Kidney (tissue), 14 donors: ENCODE results near the gene SKAP2. TPM values are rescaled to one million over a fixed set of nuclear protein-coding genes. Genes with fewer than 3 reads are reported as not detected.

ENCODE experiments used
- DNase-seq, 5 donors: peaks; one replicate each; pipeline ENCODE4 v3.0.0-alpha.2; 2013 to 2020
- FAIRE-seq: peaks from 2 replicates; lab custom pipeline; 2012; peaks lifted over from hg19 to GRCh38; lab: Jason Lieb, UNC
- H3K27ac ChIP-seq, 2 donors: one replicate each; pipeline ENCODE4 v1.7.0; 2013; ENCODE audit warnings: low read depth in 2 of 2, low read length in 2 of 2, inconsistent platforms in 1 of 2
- H3K27me3 ChIP-seq: one replicate; pipeline ENCODE4 v1.7.1; 2013; ENCODE audit warnings: low read length, inconsistent platforms; ENCODE audit not compliant: control insufficient read depth, insufficient read depth
- H3K36me3 ChIP-seq, 3 donors: one replicate each; pipeline versions ENCODE4 v1.7.0 to v1.7.1; 2013; ENCODE audit warnings: low read length in 3 of 3, control low read depth in 1 of 3, inconsistent platforms in 1 of 3; ENCODE audit not compliant: insufficient read depth in 3 of 3, control insufficient read depth in 2 of 3
- H3K4me1 ChIP-seq, 3 donors: one replicate each; pipeline versions ENCODE4 v1.7.0 to v1.7.1; 2013; ENCODE audit warnings: low read length in 3 of 3, inconsistent platforms in 1 of 3, low read depth in 1 of 3; ENCODE audit not compliant: control insufficient read depth in 2 of 3, insufficient read depth in 2 of 3
- H3K4me3 ChIP-seq, 3 donors: one replicate each; pipeline versions ENCODE4 v1.7.0 to v1.8.1; 2013; ENCODE audit warnings: low read length in 3 of 3, control low read depth in 1 of 3, inconsistent platforms in 1 of 3
- H3K9ac ChIP-seq, 3 donors: one replicate each; pipeline versions ENCODE4 v1.7.0 to v1.7.1; 2013; ENCODE audit warnings: low read length in 3 of 3, control low read depth in 1 of 3, inconsistent platforms in 1 of 3
- H3K9me3 ChIP-seq, 3 donors: one replicate each; pipeline versions ENCODE4 v1.7.0 to v1.7.1; 2013; ENCODE audit warnings: low read length in 3 of 3, control low read depth in 1 of 3, inconsistent platforms in 1 of 3; ENCODE audit not compliant: control insufficient read depth in 2 of 3, insufficient read depth in 1 of 3
- intact Hi-C: fragments of 100-400 bp; cut with DNase I; formaldehyde crosslinking; loops from one replicate; pipeline ENCODE4 v1.11.1; 2022
- polyA plus RNA-seq: library from polyadenylated mRNA; stranded (reverse); fragments of 350-450 nt; fragmentation: Illumina TruSeq; extraction: RNeasy Lipid Tissue Mini Kit (QIAGEN cat#74804); gene quantifications from one replicate; pipeline ENCODE4 v1.2.3, GENCODE V29; 2014; ENCODE audit warnings: low read depth, low replicate concordance; ENCODE audit not compliant: insufficient read depth
- total RNA-seq: library from RNA; stranded (reverse); fragmentation: NEBNext Ultra II Directional; extraction: Animal tissue kit (Norgen Biotek cat#: 25700); gene quantifications from one replicate; pipeline ENCODE4 v1.2.1, GENCODE V29; 2021
- TF ChIP-seq, protein P1 (sequence below): IDR thresholded peaks from 3 replicates; pipeline ENCODE4 v1.5.1; 2012; ENCODE audit warnings: mild to moderate bottlenecking, moderate library complexity, borderline replicate concordance; ENCODE audit not compliant: insufficient read depth; ENCODE audit errors: extremely low read depth
- donor health status: control.
- donor health status: control.
- donor health status: control.
- donor health status: control.
- donor health status: control.
- donor health status: DM: yes; HTN: yes; CAD: no.
- donor health status: Normal renal cell carcinoma (clear cell type).

SKAP2 gene
- total and polyA plus RNA-seq, 2 donors from 2014 or later, result 20.0 to 75.8 TPM

DNA sequence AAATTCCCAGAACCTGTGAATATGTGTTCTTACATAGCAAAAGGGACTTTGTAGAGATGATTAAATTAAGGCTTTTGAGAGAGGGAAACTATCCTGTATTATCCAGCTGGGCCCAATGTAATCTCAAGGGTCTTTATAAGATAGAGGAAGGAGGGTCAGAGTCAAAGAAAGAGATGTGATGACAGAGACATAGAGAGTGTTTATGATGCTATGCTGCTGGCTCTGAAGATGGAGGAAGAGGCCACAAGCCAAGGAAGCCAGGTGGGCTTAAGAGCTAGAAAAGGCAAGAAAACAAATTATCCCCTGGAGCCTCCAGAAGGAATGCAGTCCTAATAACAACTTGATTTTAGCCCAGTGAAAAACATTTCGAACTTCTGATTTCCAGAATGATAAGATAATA is 15.3 kb upstream of the SKAP2 start:
- Histone ChIP-seq H3K4me3 (no peak overlapping the region), H3K9me3 (peaks cover 0 to 3% (median 0%) of the 10 kb centered on the region in 3 donors), H3K27me3 (no peaks in the 10 kb centered on the region), H3K36me3 (no peaks in the 10 kb centered on the region), H3K27ac (no peak overlapping the region), H3K9ac (no peak overlapping the region), H3K4me1 (peaks cover 0 to 3% (median 0%) of the 10 kb centered on the region in 3 donors)
- DNase-seq (no peak), FAIRE-seq (no peak)
- TF ChIP-seq, protein P1, sequence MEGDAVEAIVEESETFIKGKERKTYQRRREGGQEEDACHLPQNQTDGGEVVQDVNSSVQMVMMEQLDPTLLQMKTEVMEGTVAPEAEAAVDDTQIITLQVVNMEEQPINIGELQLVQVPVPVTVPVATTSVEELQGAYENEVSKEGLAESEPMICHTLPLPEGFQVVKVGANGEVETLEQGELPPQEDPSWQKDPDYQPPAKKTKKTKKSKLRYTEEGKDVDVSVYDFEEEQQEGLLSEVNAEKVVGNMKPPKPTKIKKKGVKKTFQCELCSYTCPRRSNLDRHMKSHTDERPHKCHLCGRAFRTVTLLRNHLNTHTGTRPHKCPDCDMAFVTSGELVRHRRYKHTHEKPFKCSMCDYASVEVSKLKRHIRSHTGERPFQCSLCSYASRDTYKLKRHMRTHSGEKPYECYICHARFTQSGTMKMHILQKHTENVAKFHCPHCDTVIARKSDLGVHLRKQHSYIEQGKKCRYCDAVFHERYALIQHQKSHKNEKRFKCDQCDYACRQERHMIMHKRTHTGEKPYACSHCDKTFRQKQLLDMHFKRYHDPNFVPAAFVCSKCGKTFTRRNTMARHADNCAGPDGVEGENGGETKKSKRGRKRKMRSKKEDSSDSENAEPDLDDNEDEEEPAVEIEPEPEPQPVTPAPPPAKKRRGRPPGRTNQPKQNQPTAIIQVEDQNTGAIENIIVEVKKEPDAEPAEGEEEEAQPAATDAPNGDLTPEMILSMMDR, result no peak
- intact Hi-C loops, result no loop called here

DNA sequence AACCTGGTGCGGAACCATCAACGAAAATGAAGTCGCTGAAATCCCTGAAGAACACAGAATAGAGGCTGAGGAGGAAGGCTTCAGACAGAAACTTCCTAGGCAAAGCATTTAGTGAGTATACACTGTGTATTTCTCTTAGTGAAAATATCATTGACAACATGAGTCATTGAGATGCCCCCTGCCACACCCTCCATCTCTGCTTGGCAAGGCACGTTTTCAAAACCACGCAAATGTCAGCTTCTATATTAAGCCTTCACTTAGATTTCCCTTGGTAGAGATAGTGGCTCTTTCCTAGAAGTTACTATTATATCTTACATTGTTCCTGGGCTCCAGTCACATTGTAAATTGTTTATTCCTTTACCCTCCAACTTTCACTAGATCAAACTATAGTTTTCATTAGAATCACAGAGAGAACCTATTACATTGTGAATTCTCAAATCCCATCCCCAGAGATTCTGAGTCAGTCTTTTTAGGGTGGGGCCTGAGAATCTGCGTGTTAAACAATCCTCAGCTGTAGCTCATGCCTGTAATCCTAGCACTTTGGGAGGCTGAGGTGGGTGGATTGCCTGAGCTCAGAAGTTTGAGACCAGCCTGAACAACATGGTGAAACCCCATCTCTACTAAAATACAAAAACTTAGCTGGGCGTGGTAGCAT is 4.6 kb upstream of the SKAP2 start:
- TF ChIP-seq, protein P1, result no peak
- DNase-seq (no peak), FAIRE-seq (no peak)

DNA sequence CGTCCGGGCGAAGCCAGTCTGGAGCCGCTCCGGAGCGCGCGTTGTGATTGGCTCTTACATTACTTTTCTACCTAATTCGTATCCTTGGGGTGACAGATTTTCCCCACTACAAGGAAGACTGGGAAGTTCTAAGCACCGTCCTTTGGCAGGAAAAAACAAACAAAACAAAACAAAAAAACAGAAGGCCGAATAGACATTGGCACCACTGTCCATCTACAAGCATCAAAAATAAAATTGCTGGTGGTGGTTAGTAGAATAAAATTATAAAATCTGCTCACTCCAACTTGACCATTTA is 651 bp upstream of the SKAP2 start:
- Histone ChIP-seq H3K9ac (peak overlapping the region; percentile 45 to 93 (median 74)), H3K4me3 (peak overlapping the region; percentile 80 to 93 (median 85)), H3K27me3 (no peaks in the 10 kb centered on the region), H3K9me3 (no peaks in the 10 kb centered on the region), H3K36me3 (no peaks in the 10 kb centered on the region), H3K4me1 (peaks cover 0 to 9% (median 0%) of the 10 kb centered on the region in 3 donors), H3K27ac (peak overlapping the region; percentile 93 to 96)
- TF ChIP-seq, protein P1, result no peak
- DNase-seq, result peak in 1 of 5 donors; percentile 89
- intact Hi-C loops, result no loop called here
- FAIRE-seq, result no peak

More for the DNA sequence above, 4.6 kb upstream of the SKAP2 start:
- Histone ChIP-seq H3K9ac (no peak overlapping the region), H3K36me3 (no peaks in the 10 kb centered on the region), H3K4me3 (no peak overlapping the region), H3K9me3 (no peaks in the 10 kb centered on the region), H3K4me1 (no peaks in the 10 kb centered on the region), H3K27ac (no peak overlapping the region), H3K27me3 (no peaks in the 10 kb centered on the region)
- intact Hi-C loops, result no loop called here
